Central memory CD4-positive, alpha-beta T cell (primary cell): Measurements from ENCODE around the gene KCNH4.
"Not testable (repeated sequence)": the region's sequence is repeated elsewhere in the genome, so short reads cannot be mapped to it uniquely, and the experiment has no call there.

ENCODE experiments used
- DNase-seq: peaks from one replicate; pipeline ENCODE4 v3.0.0; 2022

KCNH4 gene

DNA sequence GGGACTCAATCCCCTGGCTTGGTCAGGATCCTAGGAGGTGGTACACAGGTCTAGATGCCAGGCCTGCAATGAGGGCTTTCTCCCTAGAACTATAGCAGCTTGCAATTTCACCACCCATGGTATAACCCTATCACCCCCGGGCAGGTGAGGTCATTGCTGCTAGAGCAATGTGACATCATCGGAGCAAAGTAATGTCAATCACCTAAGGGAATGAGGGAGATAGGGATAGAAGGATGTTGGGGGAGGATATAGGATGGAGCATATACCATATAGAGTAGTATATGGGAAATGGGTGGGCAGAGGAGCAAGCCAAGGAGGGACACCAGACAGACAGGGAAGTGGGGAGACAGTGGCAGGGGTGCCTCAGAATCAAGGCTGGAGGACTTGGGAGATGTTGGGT lies 3.3 kb downstream of the KCNH4 start:
- no peak for DNase-seq

DNA sequence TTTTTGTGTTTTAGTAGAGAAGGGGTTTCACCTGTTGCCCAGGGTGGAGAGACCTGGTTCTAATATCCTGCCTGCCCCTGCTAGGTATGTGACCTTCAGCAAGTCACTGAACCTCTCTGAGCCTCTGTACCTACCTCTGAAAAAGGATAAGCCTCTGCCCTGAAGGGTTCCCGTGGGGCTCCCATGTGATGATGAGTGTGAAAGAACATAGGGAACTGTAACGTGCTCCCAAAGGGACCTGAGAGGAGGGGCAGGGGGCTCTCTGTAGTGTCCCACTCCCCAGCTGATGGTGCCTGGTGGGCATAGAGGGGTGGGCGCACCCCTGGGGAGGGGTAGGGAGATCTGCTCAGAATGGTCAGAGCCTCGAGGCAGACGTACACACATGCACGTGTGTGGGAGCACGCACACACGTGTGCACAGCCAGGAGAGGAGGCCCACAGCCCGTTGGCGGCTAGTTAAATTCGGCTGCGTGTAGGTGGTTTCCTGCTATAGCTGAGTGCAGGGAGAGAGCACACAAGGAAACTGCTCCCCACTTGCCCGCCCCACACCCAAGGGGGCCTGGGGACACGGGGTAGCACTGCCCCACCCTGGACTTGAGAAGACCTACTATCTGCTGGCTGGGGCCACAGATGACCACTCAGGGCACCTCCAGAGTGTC lies 6.7 kb downstream of the KCNH4 start:
- no peak for DNase-seq

DNA sequence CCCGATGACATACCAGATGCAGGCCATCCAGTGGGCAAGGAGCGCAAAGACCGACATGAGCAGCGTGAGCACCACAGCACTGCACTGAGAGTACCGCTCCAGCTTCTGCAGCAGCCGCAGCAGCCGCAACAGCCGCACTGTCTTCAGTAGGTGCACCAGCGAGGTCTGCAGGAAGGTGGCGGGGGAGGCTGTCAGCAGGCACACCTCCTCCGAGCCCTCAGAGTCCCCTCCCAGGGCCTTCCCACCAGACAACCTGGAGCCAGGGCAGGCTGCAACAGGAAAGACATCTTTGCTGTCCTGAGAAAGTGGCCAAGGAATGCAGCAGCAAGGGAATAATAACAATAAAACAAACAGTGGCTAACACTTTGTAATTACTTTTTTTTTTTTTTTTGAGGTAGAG lies 9.1 kb downstream of the KCNH4 start:
- no peak for DNase-seq

DNA sequence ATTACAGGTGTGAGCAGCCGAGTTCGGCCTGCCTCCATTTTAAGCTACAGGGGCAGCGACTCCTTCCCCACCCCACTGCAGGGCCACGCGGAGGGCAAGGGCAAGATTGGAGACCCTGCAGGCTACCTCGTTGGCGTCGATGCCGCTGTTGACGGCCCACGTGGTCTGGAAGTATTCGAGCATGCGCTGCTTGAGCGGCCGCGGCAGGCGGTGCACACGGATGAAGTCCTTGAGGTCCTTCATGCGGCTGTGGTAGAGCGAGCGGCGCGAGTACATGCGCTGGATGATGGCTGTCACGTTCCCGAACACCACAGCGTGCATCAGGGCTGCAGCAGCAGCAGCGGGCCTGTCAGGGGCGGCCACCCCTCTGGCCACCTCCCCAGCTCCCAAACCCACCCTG lies 11.6 kb downstream of the KCNH4 start:
- no peak for DNase-seq

DNA sequence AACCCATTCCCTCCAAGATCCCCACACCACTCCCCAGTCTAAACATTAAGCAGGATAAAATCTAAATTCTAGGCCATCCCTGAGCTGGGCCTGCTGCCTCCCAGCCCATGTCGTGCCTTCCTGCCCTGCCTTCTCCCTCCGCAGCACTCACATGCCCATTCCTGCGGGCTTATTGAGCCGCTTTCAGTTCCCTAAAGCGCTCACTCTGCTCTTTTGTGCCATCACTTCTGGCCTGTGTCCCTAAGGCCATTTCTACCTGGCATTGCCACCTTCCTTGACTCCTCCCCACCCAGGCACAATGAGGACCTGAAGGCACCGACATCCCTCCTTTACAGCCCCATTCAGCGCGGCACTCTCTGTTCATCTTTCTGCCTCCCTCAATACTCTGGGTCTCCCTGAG lies 13.1 kb downstream of the KCNH4 start:
- DNase-seq, result no peak

DNA sequence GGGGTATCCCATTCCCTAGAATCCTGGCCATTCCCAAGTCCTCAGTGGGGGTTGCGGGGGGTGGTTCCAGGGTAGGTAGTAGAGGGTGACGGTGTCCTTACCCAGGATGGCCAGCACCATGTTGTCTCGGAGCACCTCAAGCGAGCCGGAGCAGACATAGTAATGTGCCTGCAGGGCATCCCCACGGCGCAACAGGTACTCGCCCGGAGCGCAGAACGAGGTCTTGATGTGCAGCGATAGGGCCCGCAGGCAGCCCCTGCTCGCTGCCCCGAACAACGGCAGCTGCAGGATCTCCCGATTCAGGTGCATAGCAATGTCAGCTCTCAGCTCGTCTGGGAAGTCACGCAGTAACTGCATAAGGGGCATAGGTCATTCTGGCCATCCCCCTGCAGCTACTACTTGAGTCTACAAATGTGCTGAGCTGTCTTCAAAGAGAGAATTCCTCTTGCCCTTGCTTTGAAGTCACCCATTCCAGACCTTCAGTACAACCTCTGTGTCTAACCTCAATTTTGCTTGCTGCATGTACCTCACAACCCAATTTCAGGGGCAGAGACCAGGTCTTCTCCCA lies 14.7 kb downstream of the KCNH4 start:
- DNase-seq, result no peak

DNA sequence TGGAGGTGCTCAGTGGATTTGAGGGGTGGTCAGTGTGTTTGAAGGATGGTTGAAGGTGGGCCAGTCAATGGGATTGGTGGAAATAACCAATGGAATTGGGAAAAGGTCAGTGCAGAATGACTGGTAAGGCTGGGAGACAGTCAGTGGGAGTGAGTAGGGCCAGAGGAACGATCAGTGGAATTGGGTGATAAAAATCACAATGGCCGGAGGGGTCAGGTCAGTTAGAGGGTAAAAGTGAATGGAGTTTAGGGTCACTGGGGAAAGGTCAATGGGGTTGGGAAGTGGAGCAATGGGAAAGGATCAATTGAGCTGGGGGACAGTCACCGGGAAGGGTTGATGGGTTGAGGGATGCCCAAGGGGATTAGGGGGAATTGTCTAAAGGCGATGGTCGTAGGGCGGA lies 15.2 kb downstream of the KCNH4 start:
- DNase-seq, result no peak

DNA sequence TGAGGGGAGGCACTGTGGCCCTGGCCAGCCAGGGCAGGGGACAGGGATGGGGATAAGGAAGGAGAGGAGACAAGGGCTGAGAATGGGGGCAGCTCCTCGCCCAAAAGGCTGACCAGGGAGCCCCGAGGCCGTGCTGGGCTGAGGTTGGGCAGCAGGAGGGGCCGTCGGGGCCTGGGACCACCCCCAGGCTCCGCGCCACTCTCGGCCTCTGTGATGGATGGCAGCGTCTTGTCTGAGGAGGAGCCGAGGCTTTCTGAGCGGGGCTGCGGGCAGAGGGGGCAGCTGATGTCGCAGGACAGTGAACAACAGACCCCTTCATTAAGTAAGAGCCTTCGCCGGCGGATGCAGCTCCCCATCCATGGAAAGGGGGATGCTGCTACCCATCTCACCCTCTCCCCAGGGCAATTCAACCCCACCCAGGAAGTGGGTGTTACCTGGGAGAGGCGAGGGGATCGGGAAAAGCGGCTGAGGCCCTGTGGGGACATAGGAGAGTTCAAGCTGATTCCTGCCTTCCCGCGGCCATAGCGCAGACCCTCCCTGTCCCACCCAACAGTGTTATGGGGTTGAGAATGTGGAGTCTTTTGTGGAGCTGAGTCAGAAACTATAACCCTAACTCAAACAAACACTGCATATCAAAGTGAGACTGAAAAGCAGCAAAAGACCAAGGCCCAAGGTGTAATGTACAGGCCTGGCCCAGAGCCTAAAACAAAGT lies 17.1 kb downstream of the KCNH4 start:
- DNase-seq, result no peak

DNA sequence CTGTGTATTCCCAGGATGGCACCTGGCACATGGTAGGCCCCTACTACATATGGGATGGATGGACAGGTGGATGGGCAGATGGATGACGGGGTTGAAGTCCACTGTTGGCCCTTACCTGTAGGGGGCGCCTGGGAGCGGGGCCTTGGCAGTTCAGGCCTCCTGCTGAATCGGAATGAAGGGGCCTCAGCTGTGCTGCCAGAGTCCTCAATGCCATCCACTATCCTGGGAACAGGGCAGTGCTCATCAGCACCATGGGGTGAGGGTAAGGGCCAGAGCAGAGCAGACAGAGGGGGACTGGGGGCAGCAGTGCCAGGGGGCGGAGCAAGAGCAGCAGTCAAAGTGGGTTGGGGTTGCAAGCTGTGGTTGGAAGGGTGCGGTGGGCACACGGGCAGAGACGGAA lies 17.8 kb downstream of the KCNH4 start:
- no peak for DNase-seq

DNA sequence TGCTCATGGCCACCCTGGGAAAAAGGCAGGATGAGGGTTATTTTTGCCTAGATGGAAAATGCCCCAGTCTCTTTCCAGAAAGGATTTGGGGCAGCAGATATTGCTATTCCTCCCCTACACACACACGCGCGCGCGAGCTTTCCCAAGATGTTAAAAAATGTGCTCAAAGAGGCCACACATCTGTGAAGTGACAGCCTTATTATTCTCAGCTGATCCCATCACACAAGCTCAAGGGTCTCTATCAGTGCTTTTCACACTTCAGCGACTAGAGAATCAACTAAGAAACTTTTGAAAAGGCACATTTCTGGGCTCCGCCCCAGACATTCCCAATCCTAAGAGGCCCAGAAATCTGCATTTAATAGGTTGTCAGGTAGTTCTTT lies 20.4 kb downstream of the KCNH4 start:
- DNase-seq, result no peak

DNA sequence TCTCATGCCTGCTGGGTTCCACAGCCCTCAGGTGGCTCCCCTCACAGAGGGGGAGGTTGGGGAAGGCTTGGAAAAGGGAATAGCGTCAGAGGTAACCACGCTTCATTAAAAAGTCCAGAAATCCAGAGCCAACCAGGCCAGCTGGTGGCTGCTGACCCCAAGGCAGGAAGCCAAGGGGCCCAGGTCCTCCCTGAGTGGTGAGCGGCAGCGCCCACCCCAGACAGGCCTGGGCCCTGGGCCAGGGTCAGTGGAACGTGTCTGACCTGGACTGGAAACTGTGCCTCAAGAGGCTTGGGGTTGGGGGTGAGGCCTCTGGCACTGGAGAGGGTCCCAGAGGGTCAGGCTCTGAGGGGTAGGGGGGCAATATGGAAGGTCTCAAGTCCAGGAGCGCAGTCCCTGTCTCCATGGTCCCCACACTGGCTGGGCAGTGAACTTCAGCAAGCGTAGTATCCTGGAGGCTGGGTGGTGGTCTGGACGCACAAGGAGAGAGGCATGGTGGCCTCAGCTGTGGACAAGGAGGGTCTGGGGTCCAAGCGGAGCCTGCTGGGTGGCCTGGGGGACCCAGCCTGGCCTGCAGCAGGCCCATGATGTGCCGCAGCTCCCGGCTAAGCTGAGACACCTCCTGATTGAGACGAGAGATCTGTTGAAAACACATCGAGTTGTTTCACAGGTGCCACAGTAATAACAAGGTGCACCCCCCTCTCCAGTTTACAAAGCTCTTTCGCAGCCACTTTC lies 21.0 kb downstream of the KCNH4 start:
- no peak for DNase-seq

DNA sequence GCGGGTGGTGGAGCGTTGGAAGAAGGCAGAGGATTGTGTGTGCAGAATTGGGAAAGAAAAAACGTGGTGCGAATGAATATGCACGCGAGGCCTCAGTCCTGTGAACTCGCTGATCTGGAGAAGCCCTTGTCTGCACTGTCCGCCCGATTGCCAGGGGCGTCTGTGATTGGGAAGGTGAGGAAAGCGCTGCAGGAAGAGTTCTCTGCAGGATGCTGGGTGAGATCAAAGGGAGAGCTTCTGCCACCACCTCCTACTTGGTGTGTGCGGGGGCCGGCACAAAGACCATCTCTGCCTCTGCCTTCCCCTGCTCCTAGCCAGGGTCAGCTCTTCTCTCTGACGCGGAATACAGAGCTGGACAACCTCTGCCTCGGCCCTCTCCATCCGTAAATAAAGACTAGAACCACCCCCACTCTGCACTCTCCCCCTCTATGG lies 25.3 kb downstream of the KCNH4 start:
- DNase-seq, result no peak

DNA sequence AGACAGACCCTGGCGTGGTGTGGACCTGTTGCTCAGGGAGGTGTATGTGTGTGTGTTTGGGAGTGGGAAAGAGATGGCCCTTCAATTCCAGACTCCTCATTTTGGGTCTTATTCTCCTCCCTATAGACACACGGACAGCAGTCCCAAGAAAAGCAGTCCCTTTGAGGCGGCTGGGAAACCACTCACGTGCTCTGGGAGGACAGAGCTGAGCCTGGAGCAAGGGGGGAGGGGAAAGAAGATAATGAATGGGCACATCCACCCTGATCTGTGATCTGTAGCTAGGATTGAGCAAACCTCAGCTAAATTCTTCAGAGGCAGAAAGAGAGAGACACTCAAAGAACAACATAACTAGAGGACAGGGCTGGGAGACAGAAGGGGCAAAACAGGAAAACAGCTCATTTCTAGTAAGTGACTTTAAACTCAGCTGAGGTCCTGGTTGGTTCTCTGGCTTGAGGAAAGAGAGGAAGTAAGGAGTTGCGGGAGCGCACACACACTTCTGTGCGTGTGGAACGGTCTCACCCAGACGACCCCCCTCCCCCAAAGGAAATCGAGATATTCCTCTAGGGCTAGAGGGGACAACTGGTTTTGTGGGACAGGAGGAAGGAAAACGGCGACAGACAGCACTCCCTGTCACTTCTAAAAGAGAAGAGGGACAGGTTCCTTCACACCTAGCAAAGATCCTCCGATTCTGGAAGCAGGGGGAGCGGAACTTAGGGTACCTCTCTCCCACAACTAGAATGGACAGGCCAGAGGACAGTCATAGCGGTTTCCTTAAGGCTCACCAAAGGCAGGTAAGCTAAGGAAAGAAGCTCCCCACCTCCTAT lies 26.8 kb downstream of the KCNH4 start:
- DNase-seq, result no peak

DNA sequence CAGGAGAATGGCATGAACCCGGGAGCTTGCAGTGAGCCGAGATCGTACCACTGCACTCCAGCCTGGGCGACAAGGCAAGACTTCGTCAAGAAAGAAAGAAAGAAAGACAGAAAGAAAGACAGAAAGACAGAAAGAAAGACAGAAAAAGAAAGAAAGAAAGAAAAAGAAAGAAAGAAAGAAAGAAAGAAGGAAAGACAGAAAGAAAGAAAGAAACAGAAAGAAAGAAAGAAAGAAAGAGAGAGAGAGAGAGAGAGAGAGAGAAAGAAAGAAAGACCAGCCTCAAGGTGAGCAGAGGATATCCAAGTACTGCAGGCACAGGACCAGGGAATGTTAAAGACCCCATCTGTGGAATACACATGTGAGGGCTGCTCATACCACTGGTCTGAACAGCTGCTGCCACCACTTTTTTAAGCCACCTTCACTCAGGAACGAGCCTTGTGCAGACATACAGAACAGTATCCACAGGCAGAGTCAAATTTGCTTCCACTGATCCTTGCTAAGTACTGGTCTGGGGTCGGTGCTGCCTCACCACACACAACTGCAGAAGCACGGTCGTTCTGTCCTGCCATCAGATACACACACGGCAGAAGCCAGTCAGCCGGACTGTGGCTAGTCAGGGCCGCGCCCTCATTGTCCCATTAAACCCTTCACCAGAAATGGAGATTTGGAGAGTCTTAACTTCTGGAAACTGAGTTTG lies 33.9 kb downstream of the KCNH4 start:
- DNase-seq, result no peak

DNA sequence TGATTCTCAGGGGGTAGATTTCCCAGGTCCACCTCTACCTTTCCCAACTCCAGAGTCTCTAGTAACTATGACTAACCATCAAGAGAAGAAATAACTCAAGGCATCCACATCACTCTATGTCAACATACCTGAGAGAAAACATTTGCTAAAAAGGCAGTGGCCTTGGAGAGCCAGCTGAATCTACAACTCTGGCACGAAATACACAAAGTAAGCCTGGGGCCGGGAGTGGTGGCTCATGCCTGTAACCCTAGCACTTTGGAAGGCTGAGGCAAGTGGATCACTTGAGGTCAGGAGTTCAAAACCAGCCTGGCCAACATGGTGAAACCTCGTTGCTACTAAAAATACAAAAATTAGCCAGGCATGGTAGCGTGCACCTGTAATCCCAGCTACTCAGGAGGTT lies 37.8 kb downstream of the KCNH4 start:
- DNase-seq, result not testable (repeated sequence)

DNA sequence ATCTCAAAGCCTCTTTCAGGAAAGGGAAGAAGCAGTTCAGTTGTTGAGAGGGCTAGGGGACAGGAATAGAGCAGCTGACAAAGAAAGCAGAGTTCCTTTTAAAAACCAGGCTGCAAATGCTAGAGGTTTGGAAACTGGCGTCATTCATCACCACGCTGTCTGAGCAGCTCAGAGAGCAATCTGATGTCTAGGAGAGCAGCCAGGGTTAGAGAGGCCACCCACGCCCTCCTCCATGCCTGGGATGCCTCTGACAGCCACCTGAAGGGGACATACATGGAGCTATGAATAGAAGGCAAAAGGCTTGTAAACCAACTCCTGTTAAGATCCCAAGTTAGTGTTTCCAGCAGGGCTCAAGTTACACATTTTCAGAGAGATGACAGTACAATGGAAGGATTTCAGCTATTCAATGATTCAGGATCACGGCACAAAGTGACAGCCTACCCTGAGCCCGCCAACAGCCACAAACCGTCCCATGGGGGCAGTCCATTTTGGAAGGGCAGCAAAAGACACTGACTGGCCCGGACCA lies 38.5 kb downstream of the KCNH4 start:
- no peak for DNase-seq

DNA sequence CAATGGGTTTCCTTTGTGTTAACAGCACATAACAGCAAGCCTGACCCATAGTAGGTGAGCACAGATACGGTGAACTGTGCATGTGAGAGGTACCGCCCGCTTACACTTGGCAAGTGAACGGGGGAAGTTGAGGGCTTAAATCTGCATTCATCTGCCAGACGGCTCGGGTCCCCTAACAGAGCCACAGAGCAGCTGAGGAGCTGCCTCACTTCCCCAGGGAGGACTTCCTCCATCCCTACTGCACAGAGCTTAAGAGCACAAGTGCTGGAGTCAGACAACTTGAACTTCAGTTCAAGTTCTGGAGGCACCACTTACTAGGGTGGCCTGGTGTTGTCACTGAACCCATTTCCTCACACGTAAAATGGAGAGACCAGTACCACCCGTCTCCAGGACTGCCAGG lies 39.6 kb downstream of the KCNH4 start:
- no peak for DNase-seq

DNA sequence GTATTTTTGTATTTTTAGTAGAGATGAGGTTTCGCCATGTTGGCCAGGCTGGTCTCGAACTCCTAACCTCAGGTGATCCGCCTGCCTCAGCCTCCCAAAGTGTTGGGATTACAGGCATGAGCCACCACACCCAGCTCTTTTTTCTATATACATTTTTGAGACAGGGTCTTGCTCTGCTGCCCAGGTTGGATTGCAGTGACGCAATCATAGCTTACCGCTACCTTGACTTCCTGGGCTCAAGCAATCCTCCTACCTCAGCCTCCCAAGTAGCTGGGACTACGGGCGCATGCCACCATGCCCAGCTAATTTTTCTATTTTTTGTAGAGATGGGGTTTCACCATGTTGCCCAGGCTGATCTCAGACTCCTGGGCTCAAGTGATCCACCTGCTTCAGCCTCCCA lies 40.3 kb downstream of the KCNH4 start:
- not testable (repeated sequence) for DNase-seq

DNA sequence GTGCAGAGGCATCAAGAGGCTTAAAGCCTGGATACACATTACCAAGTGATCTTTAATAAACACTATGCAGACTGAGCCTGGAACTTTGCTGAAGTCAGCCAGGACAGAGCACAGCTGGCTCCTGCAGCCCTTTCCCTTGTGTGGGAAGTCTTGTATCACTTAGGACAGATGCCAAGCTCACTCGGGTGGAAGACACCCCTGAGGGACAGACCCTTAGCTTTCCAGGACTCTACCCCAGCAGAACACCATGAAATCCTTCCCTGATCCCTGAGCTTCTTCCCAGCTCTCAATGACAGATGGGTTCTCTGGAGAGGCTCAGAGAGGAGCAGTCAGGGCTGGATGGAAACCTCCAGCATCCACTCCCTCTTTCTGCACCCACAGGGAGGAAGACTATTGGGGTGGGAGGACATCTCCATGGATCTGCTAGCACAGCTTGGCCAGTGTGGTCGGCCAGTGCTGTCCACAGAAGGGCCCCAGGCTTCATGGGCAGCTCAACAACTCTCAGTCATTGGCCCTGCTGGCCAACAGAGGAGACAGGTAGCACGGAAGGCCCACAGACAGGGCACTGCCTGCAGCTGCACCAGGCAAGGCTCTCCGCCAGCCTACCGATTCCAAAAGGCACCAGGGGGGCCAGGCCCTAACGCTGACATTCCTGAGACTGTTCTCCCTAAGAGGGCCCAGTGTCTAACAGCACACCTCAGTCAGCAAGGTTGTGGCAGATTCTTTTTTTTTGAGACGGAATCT lies 42.0 kb downstream of the KCNH4 start:
- no peak for DNase-seq

DNA sequence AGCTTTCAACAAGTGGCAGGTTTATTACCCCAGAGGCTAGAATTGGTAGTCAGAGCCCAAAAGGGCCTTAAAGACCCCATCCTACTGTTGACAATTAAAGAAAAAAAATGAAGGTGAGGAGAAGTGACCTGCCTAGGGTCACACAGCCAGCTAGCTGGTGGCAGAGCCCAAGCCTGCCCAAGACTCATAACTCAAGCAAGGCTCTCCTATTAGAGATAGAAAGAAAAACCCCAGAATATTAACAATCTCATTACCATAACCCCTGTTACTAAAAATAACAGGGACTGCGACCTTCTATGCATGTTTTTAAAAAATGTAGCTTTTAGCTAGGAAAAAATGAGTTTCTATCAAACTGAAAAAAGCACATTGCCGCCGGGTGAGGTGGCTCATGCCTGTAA lies 44.3 kb downstream of the KCNH4 start:
- DNase-seq, result no peak
